ENCODE measurements around the gene SYCP2L.

- TF ChIP-seq CTCF (IDR thresholded peaks at IDR 0.05; ENCODE audit: low read length) (no peak), EZH2 (optimal IDR thresholded peaks at IDR 0.05; ENCODE audit: low read depth, low read length) (no peak), EZH2phosphoT487 (IDR thresholded peaks at IDR 0.05; ENCODE audit: low read length) (no peak)
These were observed 9.8 kb upstream of the SYCP2L start for GRCh38 chr6:10877012-10877411.

Measured in MM.1S (cell line).